ENCODE data around the gene SUGP1.

DNA sequence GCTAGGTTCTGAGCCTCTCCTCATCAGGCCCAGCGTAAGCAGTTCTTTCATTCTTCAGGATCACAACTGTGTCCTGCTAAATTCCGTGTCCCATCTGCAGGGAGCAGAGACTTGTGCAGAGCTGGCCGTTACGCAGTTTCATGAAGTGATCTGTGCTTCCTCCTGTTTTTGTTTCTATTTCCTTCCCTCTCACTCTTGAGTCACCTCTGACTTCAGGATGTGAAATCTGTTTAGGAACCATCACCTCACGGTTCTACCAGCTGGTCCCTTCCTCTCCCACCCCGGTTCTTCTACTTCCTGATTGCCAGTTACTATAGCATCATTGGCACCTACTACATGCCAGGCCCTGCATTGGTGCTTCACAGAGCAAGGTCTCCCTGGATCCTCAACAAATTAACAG, 8.8 kb upstream of the SUGP1 start:
- TF ChIP-seq, protein P1, sequence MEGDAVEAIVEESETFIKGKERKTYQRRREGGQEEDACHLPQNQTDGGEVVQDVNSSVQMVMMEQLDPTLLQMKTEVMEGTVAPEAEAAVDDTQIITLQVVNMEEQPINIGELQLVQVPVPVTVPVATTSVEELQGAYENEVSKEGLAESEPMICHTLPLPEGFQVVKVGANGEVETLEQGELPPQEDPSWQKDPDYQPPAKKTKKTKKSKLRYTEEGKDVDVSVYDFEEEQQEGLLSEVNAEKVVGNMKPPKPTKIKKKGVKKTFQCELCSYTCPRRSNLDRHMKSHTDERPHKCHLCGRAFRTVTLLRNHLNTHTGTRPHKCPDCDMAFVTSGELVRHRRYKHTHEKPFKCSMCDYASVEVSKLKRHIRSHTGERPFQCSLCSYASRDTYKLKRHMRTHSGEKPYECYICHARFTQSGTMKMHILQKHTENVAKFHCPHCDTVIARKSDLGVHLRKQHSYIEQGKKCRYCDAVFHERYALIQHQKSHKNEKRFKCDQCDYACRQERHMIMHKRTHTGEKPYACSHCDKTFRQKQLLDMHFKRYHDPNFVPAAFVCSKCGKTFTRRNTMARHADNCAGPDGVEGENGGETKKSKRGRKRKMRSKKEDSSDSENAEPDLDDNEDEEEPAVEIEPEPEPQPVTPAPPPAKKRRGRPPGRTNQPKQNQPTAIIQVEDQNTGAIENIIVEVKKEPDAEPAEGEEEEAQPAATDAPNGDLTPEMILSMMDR (IDR thresholded peaks at IDR 0.05): no peak
- no peak for TF ChIP-seq POLR2A (IDR thresholded peaks at IDR 0.05)
